A549 (cell line): ENCODE measurements around the gene CDH22.

Experiments used
- CBX2 ChIP-seq: fragments of 200-600 bp; sonication (generic); IDR thresholded peaks from 2 replicates; pipeline ENCODE4 v1.6.1; 2016; ENCODE audit warnings: low read depth, mild to moderate bottlenecking, borderline replicate concordance
- CHD2 ChIP-seq: fragments of 150-350 bp; IDR thresholded peaks from 2 replicates; pipeline ENCODE4 v1.6.1; 2014; ENCODE audit warnings: low read length; ENCODE audit not compliant: partially characterized antibody
- CTCF ChIP-seq: fragments of >200 bp; sonication (Bioruptor Twin); formaldehyde crosslinking; IDR thresholded peaks from 3 replicates; pipeline ENCODE4 v1.5.1; 2016
- POLR2A ChIP-seq: IDR thresholded peaks from 2 replicates; pipeline ENCODE4 v1.6.1; 2012; ENCODE audit warnings: mild to moderate bottlenecking, low read length
- RAD21 ChIP-seq, 2 experiments: fragments of >200 bp in 1 of 2; sonication (Bioruptor Twin) in 1 of 2; formaldehyde crosslinking in 1 of 2; IDR thresholded peaks in 1 of 2; conservative IDR thresholded peaks in 1 of 2; 2 replicates in 1 of 2; 3 replicates in 1 of 2; pipeline ENCODE4 v1.6.1; 2012 to 2018; ENCODE audit warnings: inconsistent platforms in 1 of 2
- RARB ChIP-seq: fragments of 250-450 bp; sonication (Bioruptor Pico); IDR thresholded peaks from 2 replicates; pipeline ENCODE4 v1.8.0; 2021; ENCODE audit warnings: mild to moderate bottlenecking, moderate library complexity
- SMC3 ChIP-seq: fragments of >200 bp; sonication (Bioruptor Twin); formaldehyde crosslinking; IDR thresholded peaks from 3 replicates; pipeline ENCODE4 v1.6.1; 2018; ENCODE audit warnings: inconsistent platforms

- TF ChIP-seq RAD21 (conservative IDR thresholded peaks at IDR 0.05 in 1 of 2, IDR thresholded peaks at IDR 0.05 in 1 of 2) (no peak), CHD2 (no peak), POLR2A (no peak), CTCF (no peak), RARB (no peak), SMC3 (no peak), CBX2 (no peak)
Observed at GRCh38 chr20:46229478-46230105, 78.7 kb downstream of the CDH22 start.
